NCI-H345 treated with DMSO at 0.1 percent for 48 hours (cell line): ENCODE data around the gene RALGAPB.

Experiments used
- DNase-seq: peaks from one replicate; lab custom pipeline; 2025; ENCODE audit not compliant: unreplicated experiment; lab: John Stamatoyannopoulos, UW

The RALGAPB gene

DNA sequence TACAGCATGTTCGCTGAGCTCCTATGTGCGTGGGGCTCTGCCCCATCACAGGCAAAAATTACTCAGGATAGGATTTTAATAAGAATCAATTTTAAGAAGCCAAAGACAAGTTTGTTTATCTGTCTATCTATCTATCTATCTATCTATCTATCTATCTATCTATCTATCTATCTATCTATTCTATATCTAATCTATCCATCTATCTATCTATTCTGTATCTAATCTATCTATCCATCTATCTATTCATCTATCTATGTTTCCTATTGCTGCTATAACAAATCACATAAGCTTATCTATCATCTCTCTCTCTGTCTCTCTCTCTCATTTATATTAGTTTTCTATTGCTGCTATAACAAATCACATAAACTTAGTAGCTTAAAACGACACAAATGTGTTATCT, 130.6 kb downstream of the RALGAPB start:
- no peak for DNase-seq

DNA sequence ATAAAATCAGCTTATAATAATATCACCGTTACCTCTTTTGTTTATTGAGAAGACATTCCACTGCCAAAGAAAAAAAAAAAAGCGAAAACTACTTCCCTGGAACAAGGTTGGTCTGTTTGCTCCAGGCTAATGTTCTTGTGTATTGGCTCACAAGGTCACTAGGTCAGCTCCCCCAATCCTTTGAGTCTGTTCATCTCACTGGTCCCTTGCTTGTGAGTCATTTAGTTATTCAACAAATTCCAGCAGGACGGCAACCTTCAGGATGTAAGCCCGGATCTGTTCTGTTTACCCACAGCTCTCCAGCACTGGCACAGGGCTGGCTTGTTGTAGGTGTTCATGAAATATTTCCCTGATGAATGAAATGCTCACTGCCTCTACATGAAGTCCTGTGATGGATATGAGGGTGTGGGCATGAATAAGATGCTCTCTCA, 132.2 kb downstream of the RALGAPB start:
- no peak for DNase-seq

DNA sequence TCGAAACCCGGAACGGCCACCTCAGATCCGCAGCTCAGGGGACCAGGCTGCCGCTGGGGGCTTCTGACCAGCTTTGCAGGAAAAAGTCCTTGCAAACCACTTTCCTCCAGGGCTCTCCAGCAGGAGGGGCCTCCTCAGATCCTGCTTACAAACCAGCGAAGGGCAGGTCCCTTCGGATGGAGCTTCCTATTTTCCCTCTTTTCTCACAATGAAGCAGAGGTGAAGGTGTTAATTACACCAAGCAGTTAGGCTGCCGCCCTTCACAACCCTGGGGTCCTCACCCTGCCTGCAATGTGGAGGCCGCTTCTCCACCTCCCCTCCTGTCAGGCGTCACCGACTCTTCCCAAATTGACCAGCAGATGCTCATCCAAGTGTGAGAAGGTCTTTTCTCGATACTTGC, 134.7 kb downstream of the RALGAPB start:
- no peak for DNase-seq

DNA sequence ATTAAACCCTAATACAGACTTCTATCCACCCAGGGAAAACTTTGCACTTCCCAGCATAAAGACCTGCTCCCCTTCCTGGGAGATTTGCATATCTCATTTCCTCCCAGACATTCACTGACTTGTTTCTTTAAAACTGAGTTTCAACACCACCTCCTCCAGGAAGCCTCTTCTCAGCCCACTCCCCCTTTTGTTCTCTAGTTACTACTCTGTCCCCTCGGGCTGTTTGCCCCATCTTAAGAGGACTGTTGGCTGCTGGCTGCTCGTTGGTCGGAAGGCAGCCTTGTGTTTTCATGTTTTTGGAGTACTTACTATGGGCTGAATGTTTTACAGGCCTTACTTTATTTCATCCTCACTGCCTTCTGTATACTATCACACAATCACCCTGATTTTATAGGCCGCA, 135.5 kb downstream of the RALGAPB start:
- no peak for DNase-seq

DNA sequence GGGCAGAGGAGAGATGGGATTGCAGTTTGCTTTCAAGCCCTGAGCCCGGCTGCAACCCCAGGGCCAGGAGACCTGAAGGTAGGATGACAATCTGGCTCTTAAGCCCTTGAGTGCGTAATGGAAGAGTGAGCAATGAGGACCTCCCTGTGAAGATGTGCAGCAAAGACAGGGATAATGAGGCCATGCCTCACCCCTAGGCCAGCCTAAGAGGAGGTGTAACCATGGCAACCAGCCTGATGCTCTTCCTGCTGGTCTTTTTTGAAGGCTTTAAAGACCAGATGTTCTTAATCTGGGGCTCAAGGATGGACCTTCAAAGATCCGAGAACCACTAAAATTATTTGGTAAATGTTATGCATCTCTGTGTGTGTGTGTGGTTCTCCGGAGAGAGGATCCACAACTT, 137.2 kb downstream of the RALGAPB start:
- no peak for DNase-seq

DNA sequence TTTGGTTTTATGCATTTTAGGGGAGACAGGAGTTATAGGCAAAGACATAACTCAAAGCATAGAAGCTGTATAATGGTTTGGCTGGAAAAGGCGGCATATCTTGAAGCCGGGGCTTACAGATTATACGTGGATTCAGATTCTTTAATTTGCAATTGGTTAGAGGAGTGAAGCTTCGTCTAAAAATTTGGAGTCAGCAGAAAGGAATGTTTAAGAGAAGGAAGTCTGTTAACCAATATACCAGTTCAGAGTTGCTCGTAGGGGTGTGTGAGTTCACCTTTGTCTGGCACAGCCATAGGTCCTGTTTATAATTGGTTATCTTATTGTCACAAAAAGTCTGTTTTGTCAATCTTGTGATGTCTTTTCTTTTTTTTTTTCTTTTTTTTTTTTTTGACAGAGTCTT, 137.9 kb downstream of the RALGAPB start:
- no peak for DNase-seq

DNA sequence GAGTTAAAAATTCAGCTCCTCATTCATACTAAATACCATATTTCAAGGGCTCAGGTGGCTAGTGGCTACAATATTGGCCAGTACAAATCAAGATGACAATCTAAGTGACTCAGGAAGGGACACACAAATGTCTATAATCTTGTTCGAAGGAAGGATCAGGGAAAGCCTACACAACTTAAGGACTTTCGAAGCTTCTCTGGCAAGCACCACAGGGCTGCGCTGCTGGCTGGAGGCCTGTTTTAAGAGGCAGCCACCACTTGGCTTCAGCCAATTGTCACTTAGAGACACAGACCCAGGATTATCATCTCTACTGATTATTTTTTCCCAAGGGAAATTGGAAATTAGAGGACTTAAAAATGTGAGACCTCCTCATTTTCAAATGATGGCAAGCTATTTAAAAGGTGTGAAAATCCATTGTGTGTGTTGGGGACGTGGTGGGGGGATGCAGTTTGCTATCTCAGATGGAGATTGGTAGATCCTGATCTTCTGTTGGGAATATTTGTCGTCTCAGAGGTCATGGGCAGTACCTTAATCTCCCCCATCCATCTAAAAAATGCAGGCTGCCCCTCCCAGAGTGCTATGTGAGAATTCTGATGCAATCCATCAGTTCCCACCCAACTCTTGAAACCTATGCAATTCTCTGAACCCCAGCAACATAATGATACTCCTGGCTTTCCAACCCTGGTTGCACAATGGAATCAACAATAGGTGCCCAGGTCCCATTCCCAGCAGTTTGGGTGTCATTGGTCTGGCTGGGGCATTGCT, 140.3 kb downstream of the RALGAPB start:
- no peak for DNase-seq

DNA sequence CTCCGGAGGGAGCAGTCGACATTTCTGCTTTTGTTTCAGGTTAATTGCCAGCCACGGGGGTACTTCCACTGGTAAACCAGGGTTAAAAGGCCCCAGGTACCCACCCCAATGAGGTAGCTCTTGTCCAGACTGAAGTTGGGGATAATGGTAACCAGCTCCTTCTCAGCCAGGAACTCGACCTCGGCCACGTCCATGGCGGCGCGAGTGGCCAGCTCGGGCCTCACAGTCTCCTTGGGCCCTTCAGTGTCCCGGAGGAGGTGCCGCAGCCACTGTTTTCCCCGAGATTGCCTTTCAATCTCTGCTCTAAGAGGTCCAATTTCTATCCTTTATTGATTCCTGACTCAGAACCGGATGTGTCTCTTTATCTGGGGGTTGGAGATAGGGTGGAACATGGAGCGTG, 142.6 kb downstream of the RALGAPB start:
- no peak for DNase-seq

DNA sequence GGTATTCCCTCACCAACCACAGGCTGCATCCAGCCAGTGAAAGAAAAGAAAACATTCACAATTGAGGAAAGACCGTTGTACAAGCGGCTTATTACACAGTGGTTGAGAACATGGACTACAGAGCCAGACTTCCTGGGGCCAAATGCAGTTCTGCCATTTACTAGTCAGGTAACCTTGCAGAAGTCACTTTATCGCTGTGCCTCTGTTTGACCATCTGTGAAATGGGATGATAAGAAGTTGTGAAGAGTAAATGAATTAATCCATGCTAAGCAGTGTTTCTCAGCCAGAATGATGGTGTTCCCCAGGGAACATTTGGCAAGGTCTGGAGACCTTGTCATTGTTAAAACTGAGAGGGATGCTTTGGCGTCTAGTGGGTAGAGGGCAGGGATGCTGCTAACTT, 143.8 kb downstream of the RALGAPB start:
- DNase-seq = no peak

DNA sequence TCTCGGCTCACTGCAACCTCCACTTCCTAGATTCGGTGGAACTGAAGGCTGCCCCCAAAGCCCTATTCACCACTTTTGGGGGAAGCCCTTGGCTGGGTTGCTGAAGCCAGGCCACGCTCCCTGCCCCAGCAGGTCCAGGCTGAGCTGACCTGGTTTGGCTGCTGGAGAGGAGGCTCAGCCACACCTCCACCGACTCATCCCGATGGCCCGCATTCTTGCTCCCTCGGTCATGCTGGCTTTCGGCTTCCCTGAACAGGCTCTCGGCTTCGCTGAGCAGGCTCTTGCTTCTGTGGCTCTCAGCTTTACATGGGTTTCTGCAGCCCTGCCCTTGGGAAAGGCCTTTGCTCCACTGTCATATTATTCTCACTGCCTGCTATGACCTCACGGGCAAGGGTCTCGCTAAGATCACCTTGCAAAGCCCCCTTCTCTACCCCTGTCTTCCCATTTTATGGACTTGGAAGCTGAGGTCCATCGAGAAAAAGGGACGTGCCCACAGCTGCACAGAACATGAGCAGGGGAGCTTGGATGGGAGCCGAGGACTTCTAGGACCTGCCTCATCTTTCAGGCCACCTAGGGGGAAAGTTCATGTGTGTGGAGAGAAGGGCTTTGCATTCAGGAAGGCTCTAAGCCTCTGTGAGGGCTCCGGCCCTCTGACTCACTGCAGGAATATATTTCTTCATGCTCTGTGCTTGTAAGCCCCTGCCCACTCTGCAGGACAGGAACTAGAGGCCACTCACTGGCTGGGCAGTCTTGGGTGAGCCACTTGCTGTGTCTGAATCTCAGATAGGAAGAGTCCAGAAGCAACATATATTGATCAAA, 144.6 kb downstream of the RALGAPB start:
- DNase-seq = no peak

DNA sequence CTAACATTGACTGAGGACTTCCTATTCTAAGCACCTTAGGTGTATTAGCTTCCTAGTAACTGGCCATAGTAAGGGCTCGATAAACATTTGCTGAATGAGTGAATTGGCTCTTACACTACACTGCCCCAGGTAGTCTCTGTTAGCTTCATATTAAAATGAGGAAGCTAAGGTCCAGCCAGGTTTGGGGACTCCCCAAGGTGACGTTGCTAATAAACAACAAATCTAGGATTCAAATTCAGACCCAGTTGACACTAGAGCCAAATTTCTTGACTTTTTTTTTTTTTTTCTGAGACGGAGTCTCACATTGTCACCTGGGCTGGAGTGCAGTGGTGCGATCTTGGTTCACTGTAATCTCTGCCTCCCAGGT, 145.2 kb downstream of the RALGAPB start:
- DNase-seq = no peak

DNA sequence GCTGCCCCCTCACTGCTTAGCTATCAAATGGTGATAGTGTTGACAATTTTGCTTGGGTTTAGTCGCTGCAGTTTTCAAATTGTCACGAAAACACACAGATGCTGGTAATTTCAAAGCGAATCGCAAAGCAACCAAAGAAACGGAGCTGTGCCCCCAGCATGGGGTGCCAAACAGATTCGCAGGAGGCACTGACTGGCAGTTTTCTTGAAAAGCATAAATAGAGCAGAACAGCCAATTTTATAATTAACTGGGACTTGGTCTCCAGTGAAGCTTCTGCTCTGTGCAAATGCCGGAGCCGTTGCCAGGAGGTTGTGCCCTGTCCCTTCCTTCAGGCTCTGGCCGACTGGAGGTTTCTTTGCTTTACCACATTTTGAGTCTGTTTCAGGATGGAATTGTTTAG, 147.8 kb downstream of the RALGAPB start:
- DNase-seq = no peak

DNA sequence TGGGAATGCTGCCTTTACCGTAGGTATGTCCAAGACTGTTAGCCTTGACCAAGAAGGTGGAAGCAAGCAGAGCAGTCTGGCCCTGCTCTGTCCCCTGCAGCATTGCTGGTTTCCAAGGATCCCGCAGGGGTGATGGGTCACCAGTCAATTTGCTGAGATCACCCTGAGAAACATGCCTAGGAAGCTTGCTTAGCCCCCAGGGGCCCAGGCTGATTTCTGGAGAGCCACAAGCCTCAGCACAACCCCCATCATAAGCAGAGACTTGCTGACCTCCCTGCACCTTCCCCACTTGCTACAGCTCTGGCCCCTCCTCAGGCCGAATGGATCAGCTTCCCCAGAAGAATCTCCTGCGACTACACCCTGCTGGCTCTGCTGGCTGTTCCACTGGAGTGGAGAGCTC, 150.4 kb downstream of the RALGAPB start:
- no peak for DNase-seq

DNA sequence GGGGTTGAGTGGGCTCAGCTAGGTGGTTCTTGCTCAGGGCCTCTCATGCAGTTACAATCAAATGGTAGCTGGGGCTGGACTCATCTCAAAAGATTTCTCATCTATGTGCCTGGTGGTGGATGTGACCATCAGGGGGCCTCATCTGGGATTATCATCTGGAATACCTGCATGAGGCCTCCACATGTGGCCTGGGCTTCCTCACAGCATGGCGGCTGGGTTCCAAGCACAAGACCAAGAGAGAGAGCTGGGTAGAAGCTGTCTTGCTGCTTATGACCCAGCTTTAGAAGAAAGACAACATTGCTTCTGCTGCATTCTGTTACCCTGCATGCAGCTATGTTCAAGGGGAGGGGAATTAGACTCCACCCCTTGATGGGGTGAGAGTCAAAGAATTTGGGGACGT, 151.4 kb downstream of the RALGAPB start:
- DNase-seq = no peak

DNA sequence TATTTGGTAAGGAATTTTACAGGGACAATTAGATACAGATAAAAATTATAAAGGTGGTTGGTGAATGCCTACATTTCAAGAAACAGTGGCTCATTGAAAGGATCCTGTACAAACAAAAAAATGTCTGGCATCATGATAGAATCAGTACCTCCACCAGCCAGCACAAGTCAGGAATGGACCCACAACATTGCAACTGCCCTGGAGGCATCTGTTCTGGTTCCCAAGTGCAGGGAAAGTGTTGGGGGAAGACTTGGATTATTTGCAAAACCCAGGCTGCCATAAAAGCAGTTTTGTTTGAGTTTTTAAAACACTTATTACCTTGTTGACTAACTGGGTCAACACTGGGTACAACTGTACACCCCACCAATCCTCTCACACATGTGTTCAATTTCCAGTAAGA, 153.3 kb downstream of the RALGAPB start:
- DNase-seq = no peak

DNA sequence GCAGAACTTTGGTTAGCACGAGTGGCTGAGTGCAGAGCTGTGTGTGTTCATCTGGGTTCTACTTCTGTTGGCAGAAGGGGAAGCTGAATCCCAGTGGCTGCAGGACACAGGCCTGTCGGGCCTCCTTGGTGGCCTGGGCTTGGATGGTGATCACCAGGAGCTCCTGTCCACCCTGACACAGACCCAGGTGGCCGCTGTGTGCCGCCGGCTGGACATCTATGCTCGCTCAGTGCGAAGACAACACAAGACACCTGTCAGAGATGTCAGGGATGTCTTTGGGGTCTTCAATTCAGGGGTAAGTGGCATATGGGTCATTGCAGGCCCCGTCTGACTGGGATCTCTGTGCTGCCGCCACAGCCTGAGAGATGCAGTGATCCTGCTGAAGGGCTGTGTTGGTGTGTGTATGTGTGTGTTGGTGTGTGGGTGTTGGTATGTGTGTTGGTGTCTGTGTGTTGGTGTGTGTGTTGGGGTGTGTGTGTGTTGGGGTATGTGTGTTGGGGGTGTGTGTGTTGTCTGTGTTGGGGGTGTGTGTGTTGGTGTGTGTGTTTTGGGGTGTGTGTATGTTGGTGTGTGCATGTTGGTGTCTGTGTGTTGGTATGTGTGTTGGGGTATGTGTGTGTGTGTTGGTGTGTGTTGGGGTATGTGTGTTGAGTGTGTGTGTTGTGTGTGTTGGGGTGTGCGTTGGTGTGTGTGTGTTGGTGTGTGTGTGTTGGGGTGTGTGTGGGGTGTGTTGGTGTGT, 154.4 kb downstream of the RALGAPB start:
- no peak for DNase-seq
